Hepatocyte (in vitro differentiated cells): ENCODE results near the gene USP30.

ENCODE experiments used
- CTCF ChIP-seq: fragments of 200-600 bp; sonication (generic); IDR thresholded peaks from 2 replicates; pipeline ENCODE4 v1.5.1; 2016; ENCODE audit warnings: antibody characterized with exemption, mild to moderate bottlenecking; ENCODE audit not compliant: poor library complexity
- EZH2 ChIP-seq: fragments of 200-600 bp; sonication (generic); IDR thresholded peaks from 2 replicates; pipeline ENCODE4 v1.6.1; 2016; ENCODE audit warnings: antibody characterized with exemption, mild to moderate bottlenecking, borderline replicate concordance
- EZH2phosphoT487 ChIP-seq: fragments of 200-600 bp; sonication (generic); IDR thresholded peaks from one replicate; pipeline ENCODE4 v1.6.1; 2018; ENCODE audit warnings: antibody characterized with exemption, mild to moderate bottlenecking, low read depth, moderate library complexity; ENCODE audit not compliant: unreplicated experiment, severe bottlenecking

GRCh38 chr12:109131154-109132050, 79.0 kb downstream of the USP30 start:
- TF ChIP-seq CTCF (no peak), EZH2 (no peak), EZH2phosphoT487 (no peak)
